ENCODE data around the gene LRRC57.

The LRRC57 gene

DNA sequence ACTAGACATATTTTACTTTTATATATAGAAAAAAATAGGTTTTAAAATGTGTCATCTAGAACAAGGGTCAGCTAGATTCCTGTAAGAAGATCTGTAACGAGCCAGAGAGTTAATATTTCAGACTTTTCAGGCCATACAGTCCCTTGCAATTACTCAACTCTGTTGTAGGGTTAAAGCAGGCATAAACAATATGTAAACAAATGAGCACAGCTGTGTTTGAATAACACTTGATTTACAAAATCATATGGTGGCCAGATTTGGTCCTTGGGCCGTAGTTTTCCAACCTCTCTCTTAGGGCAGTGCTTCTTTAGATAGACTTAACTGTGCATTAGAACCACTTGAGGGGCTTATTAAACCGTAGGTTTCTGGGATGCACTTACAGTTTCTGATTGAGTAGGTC lies 19.6 kb downstream of the LRRC57 start:
- Histone ChIP-seq H3K79me2 (ENCODE audit: low read length) (no peaks in the 10 kb centered on the region), H3K4me1 (ENCODE audit: low read length) (no peaks in the 10 kb centered on the region), H4K20me1 (ENCODE audit: insufficient read depth, low read length) (no peaks in the 10 kb centered on the region), H3K27ac (ENCODE audit: low read length) (no peak overlapping the region), H2AFZ (ENCODE audit: low read length) (no peak overlapping the region), H3K4me3 (ENCODE audit: low read length) (no peak overlapping the region), H3F3A (ENCODE audit: insufficient read depth, low read length) (no peaks in the 10 kb centered on the region), H3K9me2 (replicated peaks; ENCODE audit: insufficient read depth, low read length) (no peaks in the 10 kb centered on the region), H3K4me2 (ENCODE audit: low read depth, low read length) (no peak overlapping the region), H3K9ac (ENCODE audit: low read length) (no peak overlapping the region), H3K27me3 (replicated peaks; ENCODE audit: insufficient read depth, low read length) (no peaks in the 10 kb centered on the region), H3K9me3 (replicated peaks; ENCODE audit: insufficient read depth, low read length) (no peaks in the 10 kb centered on the region), H3K36me3 (replicated peaks; ENCODE audit: insufficient read depth, low read length) (no peaks in the 10 kb centered on the region)
- TF ChIP-seq EZH2phosphoT487 (IDR thresholded peaks at IDR 0.05; ENCODE audit: low read length) = no peak
- no peak for TF ChIP-seq EZH2 (optimal IDR thresholded peaks at IDR 0.05; ENCODE audit: low read depth, low read length)
- no peak for TF ChIP-seq CTCF (IDR thresholded peaks at IDR 0.05; ENCODE audit: low read length)
- DNase-seq = no peak

GRCh38 chr15:42523331-42523730 lies 25.3 kb downstream of the LRRC57 start:
- no peaks in the 10 kb centered on the region for H3K27me3 ChIP-seq (replicated peaks; ENCODE audit: insufficient read depth, low read length)
- no peak overlapping the region for H2AFZ ChIP-seq (ENCODE audit: low read length)
- no peaks in the 10 kb centered on the region for H3K79me2 ChIP-seq (ENCODE audit: low read length)
- H3K9me2 ChIP-seq (replicated peaks; ENCODE audit: insufficient read depth, low read length) = no peaks in the 10 kb centered on the region
- no peaks in the 10 kb centered on the region for H3K4me1 ChIP-seq (ENCODE audit: low read length)
- H3K4me3 ChIP-seq (ENCODE audit: low read length) = no peak overlapping the region
- no peak overlapping the region for H3K27ac ChIP-seq (ENCODE audit: low read length)
- no peaks in the 10 kb centered on the region for H3F3A ChIP-seq (ENCODE audit: insufficient read depth, low read length)
- H3K9me3 ChIP-seq (replicated peaks; ENCODE audit: insufficient read depth, low read length) = no peaks in the 10 kb centered on the region
- H4K20me1 ChIP-seq (ENCODE audit: insufficient read depth, low read length) = no peaks in the 10 kb centered on the region
- DNase-seq = no peak
- no peak for TF ChIP-seq CTCF (IDR thresholded peaks at IDR 0.05; ENCODE audit: low read length)
- TF ChIP-seq EZH2 (optimal IDR thresholded peaks at IDR 0.05; ENCODE audit: low read depth, low read length) = no peak
- TF ChIP-seq EZH2phosphoT487 (IDR thresholded peaks at IDR 0.05; ENCODE audit: low read length) = no peak
- no peak overlapping the region for H3K9ac ChIP-seq (ENCODE audit: low read length)
- no peak overlapping the region for H3K4me2 ChIP-seq (ENCODE audit: low read depth, low read length)
- H3K36me3 ChIP-seq (replicated peaks; ENCODE audit: insufficient read depth, low read length) = no peaks in the 10 kb centered on the region

- no peaks in the 10 kb centered on the region for H3F3A ChIP-seq (ENCODE audit: insufficient read depth, low read length)
- H3K27me3 ChIP-seq (replicated peaks; ENCODE audit: insufficient read depth, low read length) = no peaks in the 10 kb centered on the region
- H3K4me3 ChIP-seq (ENCODE audit: low read length) = no peak overlapping the region
- no peaks in the 10 kb centered on the region for H3K79me2 ChIP-seq (ENCODE audit: low read length)
- TF ChIP-seq EZH2 (optimal IDR thresholded peaks at IDR 0.05; ENCODE audit: low read depth, low read length) (no peak), CTCF (IDR thresholded peaks at IDR 0.05; ENCODE audit: low read length) (no peak), EZH2phosphoT487 (IDR thresholded peaks at IDR 0.05; ENCODE audit: low read length) (no peak)
- H3K9ac ChIP-seq (ENCODE audit: low read length) = no peak overlapping the region
- no peaks in the 10 kb centered on the region for H3K9me2 ChIP-seq (replicated peaks; ENCODE audit: insufficient read depth, low read length)
- H3K36me3 ChIP-seq (replicated peaks; ENCODE audit: insufficient read depth, low read length) = no peaks in the 10 kb centered on the region
- no peak for DNase-seq
- H4K20me1 ChIP-seq (ENCODE audit: insufficient read depth, low read length) = no peaks in the 10 kb centered on the region
- H3K27ac ChIP-seq (ENCODE audit: low read length) = no peak overlapping the region
- H3K4me2 ChIP-seq (ENCODE audit: low read depth, low read length) = no peak overlapping the region
- no peak overlapping the region for H2AFZ ChIP-seq (ENCODE audit: low read length)
- no peaks in the 10 kb centered on the region for H3K9me3 ChIP-seq (replicated peaks; ENCODE audit: insufficient read depth, low read length)
- H3K4me1 ChIP-seq (ENCODE audit: low read length) = no peaks in the 10 kb centered on the region
Observed at GRCh38 chr15:42511007-42511391, 37.6 kb downstream of the LRRC57 start.

Data from MM.1S (cell line).